H1 (cell line): Measurements from ENCODE around the gene PPA1. TPM values are rescaled to one million over a fixed set of nuclear protein-coding genes. Genes with fewer than 3 reads are reported as not detected.

Experiments
- BACH1 ChIP-seq: IDR thresholded peaks from 2 replicates; pipeline ENCODE4 v1.6.1; 2012; ENCODE audit warnings: low read length, improper control_type of control experiment
- CEBPB ChIP-seq: IDR thresholded peaks from 2 replicates; pipeline ENCODE4 v1.6.1; 2012; ENCODE audit warnings: low read depth, low read length
- CREB1 ChIP-seq: IDR thresholded peaks from 2 replicates; pipeline ENCODE4 v1.6.1; 2012; ENCODE audit warnings: inconsistent platforms
- GTF2F1 ChIP-seq: IDR thresholded peaks from 2 replicates; pipeline ENCODE4 v1.6.1; 2012; ENCODE audit warnings: low read depth, low read length, improper control_type of control experiment, borderline replicate concordance
- JUND ChIP-seq: IDR thresholded peaks from 2 replicates; pipeline ENCODE4 v1.6.1; 2011; ENCODE audit warnings: mild to moderate bottlenecking, improper control_type of control experiment, low read length
- RFX5 ChIP-seq: IDR thresholded peaks from 2 replicates; pipeline ENCODE4 v1.6.1; 2011; ENCODE audit warnings: low read depth, low read length, improper control_type of control experiment, borderline replicate concordance
- SIRT6 ChIP-seq: IDR thresholded peaks from one replicate; pipeline ENCODE4 v1.7.1; 2012; ENCODE audit warnings: low read length, inconsistent platforms
- SP4 ChIP-seq: IDR thresholded peaks from 2 replicates; pipeline ENCODE4 v1.6.1; 2012; ENCODE audit warnings: low read length, inconsistent platforms
- SRF ChIP-seq: IDR thresholded peaks from 2 replicates; pipeline ENCODE4 v1.6.1; 2011; ENCODE audit warnings: mild to moderate bottlenecking, low read depth, low read length, moderate library complexity
- SUZ12 ChIP-seq: fragments of 200-600 bp; sonication (generic); IDR thresholded peaks from 2 replicates; pipeline ENCODE4 v1.6.1; 2012; ENCODE audit warnings: mild to moderate bottlenecking, inconsistent platforms, low read length, moderate library complexity, mixed read lengths
- YY1 ChIP-seq: IDR thresholded peaks from 2 replicates; pipeline ENCODE4 v1.6.1; 2011; ENCODE audit warnings: low read depth, mild to moderate bottlenecking, low read length
- polyA plus RNA-seq, 7 experiments: library from polyadenylated mRNA; depleted of rRNA in 3 of 7; stranded (reverse) in 5 of 7; unstranded in 2 of 7; fragments of >200 nt in 5 of 7; fragments of 200-250 nt in 2 of 7; gene quantifications; 1 replicate in 5 of 7; 2 replicates in 1 of 7; 4 replicates in 1 of 7; pipeline versions ENCODE4 v1.2.1 to v1.2.3, GENCODE V29; 2011 to 2013; ENCODE audit warnings: missing spikeins in 2 of 7, mixed read lengths in 2 of 7
- total RNA-seq: library from RNA; stranded (reverse); fragmentation: NEBNext Ultra II Directional; extraction: Animal tissue kit (Norgen Biotek cat#: 25700); gene quantifications from 2 replicates; pipeline ENCODE4 v1.2.1, GENCODE V29; 2021

PPA1 gene
- total and polyA plus RNA-seq, 2 of the 8 experiments (the other 6 are each of a cell fraction or from before 2014, with no cell fraction given) = 77.0 to 191 TPM

GRCh38 chr10:70255329-70256299, 22.4 kb upstream of the PPA1 start (continued):
- no peak for TF ChIP-seq CEBPB
- no peak for TF ChIP-seq GTF2F1
- TF ChIP-seq JUND = no peak
- TF ChIP-seq SIRT6 = no peak
- no peak for TF ChIP-seq SUZ12
- TF ChIP-seq CREB1 = no peak
- no peak for TF ChIP-seq BACH1
- TF ChIP-seq SRF = no peak
- no peak for TF ChIP-seq YY1
- no peak for TF ChIP-seq SP4
- TF ChIP-seq RFX5 = no peak
